Stimulated activated CD4-positive, alpha-beta T cell treated with anti-CD3 and anti-CD28 coated beads, Interleukin-12 subunit alpha, Interleukin-12 subunit beta, amount 100 ng/mL, for 24 hours (primary cell): ENCODE measurements around the gene ANAPC2.
A peak's percentile ranks its signal among the peaks of the same experiment; 100 is the strongest.

Source experiments
- DNase-seq, 2 experiments: peaks; one replicate each; pipeline ENCODE4 v3.0.0-alpha.2; 2020; ENCODE audit warnings: low read depth in 2 of 2

Gene ANAPC2

DNA sequence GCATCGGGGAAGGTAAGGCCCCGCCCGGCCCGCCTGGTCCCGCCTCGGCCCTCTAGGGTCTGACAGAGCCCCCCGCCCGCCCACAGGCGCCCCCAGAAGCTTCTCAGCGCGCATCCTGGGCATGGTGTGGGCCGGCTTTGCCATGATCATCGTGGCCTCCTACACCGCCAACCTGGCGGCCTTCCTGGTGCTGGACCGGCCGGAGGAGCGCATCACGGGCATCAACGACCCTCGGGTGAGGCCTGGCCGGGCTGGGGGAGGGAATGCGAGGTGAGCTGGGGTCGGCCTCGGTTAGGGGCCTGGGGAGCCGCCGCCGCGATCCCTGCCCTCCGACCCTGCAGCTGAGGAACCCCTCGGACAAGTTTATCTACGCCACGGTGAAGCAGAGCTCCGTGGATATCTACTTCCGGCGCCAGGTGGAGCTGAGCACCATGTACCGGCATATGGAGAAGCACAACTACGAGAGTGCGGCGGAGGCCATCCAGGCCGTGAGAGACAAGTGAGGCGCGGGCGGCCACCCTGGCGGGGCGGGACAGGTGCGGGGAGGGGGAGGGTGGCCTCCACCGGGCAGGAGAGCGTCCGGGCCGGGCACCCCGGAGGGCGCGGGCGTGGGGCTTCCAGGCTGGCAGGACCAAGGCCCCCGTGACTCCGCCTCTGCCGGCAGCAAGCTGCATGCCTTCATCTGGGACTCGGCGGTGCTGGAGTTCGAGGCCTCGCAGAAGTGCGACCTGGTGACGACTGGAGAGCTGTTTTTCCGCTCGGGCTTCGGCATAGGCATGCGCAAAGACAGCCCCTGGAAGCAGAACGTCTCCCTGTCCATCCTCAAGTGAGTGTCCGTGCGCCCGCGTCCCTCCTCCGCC, 25.6 kb downstream of the ANAPC2 start:
- no peak for DNase-seq

DNA sequence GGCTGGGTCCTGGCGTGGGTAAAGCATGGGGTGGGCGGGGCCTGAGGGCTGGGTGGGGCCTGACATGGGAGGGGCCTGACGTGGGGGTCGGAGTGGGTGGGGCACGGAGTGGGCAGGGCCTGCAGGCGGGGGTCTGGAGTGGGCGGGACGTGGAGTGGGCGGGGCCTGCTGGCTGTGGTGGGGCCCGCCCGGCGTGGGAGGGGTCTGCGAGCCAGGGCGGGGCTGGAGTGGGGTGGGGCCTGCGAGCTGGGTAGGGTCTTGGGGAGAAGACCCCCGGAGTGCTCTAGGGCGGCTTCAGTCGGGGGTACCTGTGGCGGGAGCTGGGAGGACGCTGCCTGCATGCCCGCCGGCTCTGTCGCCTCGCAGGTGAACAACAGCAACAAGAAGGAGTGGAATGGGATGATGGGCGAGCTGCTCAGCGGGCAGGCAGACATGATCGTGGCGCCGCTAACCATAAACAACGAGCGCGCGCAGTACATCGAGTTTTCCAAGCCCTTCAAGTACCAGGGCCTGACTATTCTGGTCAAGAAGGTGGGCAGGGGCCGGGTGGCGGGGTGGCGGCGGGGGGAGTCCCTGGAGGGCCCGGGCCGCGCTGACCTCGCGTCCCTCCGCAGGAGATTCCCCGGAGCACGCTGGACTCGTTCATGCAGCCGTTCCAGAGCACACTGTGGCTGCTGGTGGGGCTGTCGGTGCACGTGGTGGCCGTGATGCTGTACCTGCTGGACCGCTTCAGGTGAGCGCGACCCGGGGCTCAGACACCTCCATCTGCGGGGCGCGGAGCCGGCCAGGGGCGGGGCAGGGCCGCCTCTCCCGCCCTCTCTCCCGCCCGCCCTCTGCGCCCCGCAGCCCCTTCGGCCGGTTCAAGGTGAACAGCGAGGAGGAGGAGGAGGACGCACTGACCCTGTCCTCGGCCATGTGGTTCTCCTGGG, 26.5 kb downstream of the ANAPC2 start:
- DNase-seq, result no peak

DNA sequence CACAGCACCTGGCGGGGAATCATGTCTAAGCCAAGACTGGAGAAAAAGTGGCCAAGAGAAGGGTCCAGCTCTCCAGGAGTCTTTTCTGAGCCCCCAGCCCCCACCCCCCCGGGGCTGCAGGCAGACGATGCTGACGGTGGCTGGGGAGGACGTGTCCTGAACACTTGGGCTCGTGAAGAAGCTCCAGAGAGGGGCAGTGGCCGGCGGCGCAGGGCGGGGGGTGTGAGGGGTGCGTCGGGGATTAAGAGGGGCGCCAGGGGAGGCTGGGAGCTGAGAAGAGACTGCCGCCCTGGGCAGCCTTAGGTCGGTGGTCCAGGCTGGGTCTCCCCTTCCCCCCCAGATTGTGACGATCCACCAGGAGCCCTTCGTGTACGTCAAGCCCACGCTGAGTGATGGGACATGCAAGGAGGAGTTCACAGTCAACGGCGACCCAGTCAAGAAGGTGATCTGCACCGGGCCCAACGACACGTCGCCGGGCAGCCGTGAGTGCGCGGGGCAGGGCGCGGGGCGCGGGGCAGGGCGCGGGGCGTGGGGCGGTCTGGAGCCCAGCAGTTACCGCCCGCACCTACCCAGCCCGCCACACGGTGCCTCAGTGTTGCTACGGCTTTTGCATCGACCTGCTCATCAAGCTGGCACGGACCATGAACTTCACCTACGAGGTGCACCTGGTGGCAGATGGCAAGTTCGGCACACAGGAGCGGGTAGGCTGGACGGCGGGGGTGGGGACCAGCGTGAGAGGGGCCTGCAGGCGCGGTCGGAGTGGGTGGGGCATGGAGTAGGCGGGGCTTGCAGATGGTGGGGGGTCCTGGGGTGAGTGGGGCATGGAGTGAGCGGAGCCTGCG, 27.4 kb downstream of the ANAPC2 start:
- DNase-seq, result no peak

DNA sequence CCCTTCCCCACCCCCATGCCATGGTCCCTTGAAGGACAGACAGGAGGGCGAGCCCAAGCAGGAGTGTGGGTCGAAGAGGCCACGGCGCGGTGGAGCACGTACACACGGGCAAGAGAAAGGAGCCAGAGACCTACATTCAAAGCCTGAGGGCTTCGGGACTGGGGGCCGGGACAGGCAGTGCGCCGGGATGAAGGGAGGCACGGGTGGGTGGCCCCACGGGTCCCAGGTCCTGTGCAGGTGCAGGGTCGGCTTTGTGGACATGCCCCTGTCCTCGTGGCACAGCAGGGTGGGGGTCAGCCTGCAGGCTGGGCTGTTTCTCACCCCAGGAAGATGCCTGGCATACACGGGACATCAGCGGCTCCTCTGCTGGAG, 28.3 kb downstream of the ANAPC2 start:
- DNase-seq, result no peak

DNA sequence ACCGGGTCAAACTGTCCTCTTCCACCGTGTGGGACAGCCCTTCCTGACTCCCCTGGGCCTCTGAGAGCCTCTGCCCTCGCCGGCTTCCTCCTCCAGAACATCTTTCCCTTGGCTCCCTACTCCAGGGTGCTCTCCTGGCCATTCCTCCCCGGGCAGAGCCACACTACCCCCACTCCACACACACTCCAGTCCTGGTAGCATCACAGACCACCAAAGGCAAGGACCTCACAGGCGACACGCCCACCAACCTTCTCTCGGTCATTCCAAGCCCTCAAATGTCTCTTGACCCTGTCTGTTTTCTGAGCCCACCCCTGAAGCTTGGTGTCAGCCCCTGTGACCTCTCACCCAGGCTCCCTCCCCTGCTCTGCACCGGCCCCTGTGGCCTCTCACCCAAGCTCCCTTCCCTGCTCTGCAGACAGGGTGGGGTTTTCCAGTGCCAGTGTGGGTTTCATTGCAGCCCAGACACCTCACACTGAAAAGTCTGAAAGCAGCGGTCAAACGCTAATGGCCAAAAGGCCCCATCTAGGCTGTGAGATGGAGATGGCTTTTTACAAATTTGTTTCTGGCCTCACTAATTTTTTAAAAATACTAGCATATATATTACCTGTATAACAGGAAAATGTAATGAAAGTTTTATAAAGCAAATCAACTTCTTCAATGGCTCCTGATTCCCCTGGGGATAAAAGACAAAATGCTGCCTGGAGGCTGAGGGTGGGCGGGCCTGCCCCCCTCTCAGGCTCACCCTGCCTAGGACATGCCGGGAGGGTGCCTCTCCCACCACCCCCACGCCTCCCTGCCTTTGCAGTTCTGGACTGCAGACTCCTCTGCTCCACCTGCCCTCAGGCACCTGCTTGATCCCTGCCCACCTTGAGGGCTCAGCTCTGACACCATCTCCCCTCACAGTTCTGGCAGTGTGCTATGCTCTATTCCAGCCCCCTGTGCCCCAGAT, 29.0 kb downstream of the ANAPC2 start:
- DNase-seq, result no peak

DNA sequence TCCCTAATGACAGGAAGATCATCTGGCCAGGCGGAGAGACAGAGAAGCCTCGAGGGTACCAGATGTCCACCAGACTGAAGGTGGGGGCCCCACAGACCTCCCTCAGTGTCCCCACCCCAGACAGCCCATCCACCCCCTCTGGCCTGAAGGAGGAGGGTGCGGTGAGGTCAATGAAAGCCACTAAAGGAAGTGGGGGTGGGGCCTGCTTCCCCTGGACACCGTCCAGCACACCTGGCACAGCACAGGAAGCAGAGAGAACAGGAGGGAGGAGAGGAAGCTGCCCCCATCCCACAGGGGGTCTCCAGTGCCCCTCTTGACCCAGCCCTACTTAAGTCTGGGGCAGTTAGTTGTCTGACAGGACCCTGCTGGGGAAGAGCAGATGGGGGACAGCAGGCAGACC, 29.7 kb downstream of the ANAPC2 start:
- DNase-seq, result no peak

DNA sequence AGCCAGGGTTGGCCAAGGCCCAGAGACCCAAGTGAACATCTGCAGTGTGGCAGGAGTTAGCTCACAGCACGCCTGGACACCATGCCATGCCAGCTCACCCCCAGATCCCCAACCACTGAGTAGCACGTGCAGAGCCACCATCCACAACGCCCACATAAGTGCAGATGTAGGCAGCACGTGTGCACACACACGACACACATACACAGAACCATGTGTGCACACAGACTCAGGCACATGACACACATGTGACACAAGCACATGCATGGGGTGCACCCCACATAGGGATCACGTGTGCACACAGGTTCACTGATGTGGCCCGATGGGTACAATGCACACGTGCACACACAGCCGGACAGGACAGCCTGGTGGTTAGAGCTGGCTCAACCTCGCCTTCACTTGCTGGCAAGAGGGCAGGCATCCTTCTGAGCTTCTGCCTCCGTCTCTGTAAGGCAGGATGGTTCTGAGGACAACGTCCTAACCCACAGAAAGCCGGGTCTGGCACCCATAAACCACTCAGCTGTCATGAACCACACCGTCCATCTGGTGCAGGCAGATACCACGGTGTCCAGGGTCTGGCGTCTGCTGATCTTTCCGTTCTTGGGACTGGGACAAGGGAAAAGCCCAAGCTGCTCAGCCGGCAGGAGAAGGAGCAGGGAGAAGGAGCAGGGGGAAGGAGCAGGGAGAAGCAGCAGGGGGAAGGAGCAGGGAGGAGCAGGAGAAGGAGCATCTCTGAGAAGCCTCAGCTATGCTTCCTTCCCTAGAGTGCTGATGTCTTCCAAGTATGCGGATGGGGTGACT, 30.5 kb downstream of the ANAPC2 start:
- no peak for DNase-seq

DNA sequence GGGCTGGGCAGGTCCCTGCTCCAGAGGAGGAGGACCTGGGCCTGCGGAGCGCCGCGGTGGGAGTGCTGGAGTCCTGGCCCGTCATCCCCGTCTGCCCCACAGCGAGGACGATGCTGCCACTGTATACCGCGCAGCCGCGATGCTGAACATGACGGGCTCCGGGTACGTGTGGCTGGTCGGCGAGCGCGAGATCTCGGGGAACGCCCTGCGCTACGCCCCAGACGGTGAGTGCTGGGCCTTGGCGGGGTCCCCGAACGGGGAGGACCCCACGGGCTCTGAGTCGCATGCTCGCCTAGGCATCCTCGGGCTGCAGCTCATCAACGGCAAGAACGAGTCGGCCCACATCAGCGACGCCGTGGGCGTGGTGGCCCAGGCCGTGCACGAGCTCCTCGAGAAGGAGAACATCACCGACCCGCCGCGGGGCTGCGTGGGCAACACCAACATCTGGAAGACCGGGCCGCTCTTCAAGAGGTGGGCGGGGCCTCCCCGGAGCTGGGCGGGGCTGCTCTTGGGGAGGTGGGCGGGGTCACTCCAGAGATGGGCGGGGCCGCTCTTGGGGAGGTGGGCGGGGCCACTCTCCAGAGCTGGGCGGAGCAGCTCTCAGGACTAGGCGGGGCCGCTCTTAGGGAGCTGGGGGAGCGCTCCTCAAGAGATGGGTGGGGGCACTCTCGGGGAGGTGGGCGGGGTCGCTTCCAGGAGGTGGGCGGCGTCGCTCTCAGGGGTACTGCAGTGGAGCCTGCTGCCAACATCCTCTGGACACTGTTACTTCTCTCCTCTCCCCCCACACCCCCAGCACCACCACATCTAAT, 31.6 kb downstream of the ANAPC2 start:
- DNase-seq, result peak; percentile 33 to 47

DNA sequence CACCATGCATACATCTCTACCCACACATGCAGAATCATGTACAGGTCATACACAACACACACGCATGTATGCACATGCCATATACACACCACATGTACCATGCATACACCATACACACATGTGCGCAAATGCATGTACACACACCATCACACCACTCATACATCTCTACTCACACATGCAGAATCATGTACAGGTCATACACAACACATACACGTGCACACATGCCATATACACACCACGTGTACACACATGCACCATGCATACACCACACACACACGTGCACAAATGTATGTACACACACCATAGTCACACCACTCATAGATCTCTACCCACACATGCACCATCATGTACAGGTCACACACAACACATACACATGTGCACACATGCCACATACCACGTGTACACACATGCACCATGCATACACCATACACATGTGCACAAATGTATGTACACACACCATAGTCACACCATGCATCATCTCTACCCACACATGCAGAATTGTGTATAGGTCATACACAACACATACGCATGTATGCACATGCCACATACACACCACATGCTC, 35.4 kb downstream of the ANAPC2 start:
- no peak for DNase-seq

DNA sequence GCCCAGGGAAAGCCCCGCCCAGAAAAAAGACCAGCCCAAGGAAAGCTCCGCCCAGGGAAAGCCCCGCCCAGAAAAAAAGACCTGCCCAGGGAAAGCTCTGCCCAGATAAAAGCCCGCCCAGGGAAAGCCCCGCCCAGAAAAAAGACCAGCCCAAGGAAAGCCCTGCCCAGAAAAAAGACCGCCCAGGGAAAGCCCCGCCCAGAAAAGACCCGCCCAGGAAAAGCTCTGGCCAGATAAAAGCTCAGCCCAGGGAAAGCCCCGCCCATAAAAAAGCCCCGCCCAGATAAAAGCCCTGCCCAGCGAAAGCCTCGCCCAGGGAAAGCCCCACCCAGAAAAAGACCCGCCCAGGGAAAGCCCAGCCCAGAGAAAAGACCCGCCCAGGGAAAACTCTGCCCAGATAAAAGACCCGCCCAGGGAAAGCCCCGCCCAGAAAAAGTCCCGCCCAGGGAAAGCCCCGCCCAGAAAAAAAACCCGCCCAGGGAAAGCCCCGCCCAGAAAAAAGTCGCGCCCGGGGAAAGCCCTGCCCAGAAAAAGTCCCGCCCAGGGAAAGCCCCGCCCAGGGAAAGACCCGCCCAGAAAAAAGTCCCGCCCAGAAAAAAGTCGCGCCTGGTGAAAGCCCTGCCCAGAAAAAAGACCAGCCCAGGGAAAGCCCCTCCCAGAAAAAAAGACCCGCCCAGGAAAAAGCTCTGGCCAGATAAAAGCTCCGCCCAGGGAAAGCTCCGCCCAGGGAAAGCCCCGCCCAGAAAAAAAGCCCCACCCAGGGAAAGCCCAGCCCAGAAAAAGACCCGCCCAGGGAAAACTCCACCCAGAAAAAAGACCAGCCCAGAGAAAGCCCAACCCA, 37.5 kb downstream of the ANAPC2 start:
- peak; percentile 27 to 57 for DNase-seq

DNA sequence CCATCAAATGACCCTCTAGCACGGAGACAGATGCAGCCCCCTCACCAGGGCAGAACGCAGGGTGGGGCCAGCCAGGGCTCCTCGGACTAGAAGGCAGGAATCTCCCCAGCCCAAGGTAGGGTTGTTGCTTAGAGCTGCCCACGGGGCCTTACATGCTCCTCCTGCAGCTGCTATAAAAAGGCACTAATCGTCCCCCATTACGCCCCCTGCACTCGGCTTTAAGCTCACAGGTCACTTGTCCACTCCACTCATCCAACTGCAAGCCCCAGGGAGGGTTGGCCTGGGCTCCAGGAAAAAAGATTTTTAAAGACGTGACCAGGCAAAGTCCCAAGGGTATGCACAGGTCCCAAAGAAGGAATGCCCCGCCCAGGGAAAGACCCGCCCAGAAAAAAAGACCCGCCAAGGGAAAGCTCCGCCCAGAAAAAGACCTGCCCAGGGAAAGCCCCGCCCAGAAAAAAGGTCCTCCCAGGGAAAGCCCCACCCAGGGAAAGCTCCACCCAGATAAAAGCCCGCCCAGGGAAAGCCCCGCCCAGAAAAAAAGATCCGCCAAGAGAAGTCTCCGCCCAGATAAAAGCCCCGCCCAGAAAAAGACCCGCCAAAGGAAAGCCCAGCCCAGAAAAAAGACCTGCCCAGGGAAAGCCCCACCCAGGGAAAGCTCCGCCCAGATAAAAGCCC, 38.3 kb downstream of the ANAPC2 start:
- peak in 1 of 2 experiments; percentile 24 for DNase-seq

DNA sequence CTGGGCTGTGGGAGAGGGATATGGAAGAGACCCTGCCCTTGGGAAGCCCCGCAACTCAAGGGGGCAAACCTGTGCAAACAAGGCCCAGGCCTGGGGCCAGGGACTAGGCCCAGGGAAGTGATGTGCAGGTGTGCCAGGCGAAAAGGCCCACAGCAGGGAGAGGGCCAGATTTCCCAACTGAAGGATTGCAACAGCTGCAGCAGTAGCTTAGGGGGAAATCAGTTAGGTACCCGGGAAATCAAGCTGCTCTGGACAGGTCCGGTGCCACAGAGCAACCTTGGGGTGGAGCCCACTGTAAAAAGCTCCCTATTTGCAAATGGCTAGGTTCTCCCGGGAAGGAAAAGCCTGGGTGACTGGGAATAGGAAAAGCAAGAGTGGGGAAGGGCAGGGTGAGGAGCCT, 39.0 kb downstream of the ANAPC2 start:
- DNase-seq, result no peak

DNA sequence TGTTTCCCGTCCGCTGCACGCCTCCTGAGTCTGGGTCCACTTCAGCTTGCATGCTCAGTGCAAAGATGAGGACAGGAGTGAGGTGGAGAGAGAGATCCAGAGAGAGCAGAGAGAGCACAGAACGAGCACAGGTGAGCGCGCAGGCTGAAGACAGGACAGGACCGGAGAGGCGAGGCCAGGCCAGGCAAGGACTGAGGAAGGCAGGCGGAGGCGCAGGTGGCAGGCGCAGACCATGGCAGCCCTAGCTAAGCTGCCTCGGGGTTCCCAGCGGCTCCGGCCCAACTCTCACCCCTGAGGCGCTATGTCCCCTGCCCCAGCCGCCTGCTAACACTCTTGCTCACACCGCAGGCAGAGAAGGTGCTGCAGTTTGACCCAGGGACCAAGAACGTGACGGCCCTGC, 39.7 kb downstream of the ANAPC2 start:
- no peak for DNase-seq

DNA sequence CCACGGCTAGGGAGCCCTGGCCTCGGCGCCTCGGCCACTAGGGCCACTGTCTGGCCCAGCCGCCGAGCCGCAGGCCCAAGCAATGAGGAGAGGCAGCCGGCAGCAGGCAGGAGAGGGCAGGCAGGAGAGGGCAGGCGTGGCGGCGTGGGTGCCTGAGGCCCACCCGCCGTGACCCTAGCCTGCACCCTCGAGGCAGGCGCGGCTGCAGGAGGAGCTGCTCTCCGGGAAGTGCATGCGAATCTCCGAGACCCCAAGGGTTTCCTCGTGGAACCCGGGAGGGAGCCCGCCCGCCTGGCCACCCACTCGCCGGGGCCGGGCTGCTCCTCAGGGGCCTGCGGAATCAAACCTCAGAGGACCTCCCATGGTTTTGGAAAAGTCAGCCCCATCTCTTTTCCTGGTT, 40.1 kb downstream of the ANAPC2 start:
- no peak for DNase-seq

DNA sequence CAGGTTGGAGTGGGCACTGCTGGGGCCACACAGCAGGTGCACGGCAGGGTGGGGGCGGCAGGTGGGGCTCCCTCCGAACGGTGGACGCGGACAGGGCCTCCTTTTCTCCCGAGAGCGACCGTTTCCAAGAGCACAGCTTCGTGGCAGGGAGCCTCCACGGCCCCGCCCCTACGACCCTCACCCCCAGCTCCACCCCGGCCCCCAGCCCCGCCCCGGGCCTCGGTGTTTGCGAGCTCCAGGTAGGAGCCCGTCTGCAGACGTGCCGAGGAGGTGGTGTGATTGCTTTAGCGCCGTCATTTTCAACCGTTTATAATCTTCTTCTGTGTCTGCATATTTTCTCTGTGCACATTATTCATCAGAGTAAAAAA, 40.6 kb downstream of the ANAPC2 start:
- no peak for DNase-seq

DNA sequence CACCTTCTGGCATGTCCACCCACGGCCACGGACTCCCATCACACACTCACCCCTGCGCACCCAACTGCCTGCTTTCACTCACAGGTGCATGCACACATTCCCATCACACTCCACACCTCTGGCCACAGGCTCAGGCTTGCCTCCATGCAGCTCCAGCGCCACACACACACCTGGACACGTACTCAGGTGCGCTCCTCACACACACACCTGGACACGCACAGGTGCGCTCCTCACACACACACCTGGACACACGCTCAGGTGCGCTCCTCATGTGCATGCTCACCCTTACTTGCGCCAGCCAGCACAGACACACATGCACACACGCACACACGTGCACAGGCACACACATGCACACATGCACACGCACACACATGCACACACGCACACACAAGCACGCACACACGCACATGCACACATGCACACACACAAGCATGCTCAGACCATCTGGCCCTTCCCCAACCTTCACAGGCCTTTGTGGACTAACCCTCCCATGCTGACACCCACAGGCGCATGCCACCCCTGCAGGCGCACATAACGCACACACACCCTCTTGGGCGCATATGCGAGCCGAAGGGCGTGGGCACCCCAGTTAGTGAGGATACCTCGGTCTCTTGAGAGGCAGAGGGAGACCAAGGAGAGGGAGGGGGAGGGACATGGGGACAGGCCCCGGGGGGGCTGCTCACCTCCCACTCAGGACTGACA, 41.1 kb downstream of the ANAPC2 start:
- no peak for DNase-seq

DNA sequence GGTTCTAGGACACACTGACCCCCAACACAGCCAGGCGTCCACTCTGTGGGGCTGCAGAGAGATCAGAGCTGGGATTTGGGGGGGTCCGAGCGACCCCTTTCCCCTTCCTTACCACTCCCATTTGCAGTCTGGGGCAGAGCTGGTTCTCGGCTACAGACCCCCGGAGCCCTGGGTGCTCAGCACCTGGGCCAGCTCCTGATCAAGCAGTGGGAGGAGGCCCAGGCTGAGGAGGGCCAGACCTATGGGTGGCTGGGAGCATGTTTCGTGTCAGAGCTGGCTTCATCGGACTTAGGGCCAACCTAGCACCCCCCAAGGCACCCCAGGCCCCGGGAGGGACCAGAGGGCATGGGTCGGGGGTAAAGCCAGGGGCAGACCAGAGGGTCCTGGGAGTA, 41.8 kb downstream of the ANAPC2 start:
- no peak for DNase-seq
